AG04449 (cell line): ENCODE results near the gene VEGFD.

Experiments
- CTCF ChIA-PET: fragments of 350-600 bp; formaldehyde crosslinking; extraction: SDS; loops from one replicate; lab custom pipeline; 2021; ENCODE audit warnings: antibody characterized with exemption; lab: Yijun Ruan, JAX
- POLR2A ChIA-PET: fragments of 400-600, 350-600 bp; formaldehyde crosslinking; extraction: SDS; loops from one replicate; lab custom pipeline; 2020; ENCODE audit warnings: antibody characterized with exemption, inconsistent platforms; lab: Yijun Ruan, JAX
- DNase-seq: peaks from one replicate; pipeline ENCODE4 v3.0.0-alpha.2; 2010; ENCODE audit warnings: low read depth, low spot score
- H3K4me3 ChIP-seq: 2 replicates; pipeline ENCODE4 v1.5.1; 2011; ENCODE audit warnings: low read depth, mild to moderate bottlenecking, control low read depth, low read length
- CTCF ChIP-seq: IDR thresholded peaks from one replicate; pipeline ENCODE4 v1.5.1; 2011; ENCODE audit warnings: mild to moderate bottlenecking, moderate library complexity, low read length, control low read depth, inconsistent platforms; ENCODE audit not compliant: insufficient read depth; ENCODE audit errors: missing control alignments

Gene VEGFD

GRCh38 chrX:15350329-15350996 lies 33.8 kb downstream of the VEGFD start:
- no peak for TF ChIP-seq CTCF
- H3K4me3 ChIP-seq = no peak overlapping the region
- CTCF ChIA-PET = interaction anchor here (1.8 to 11.6 kb wide), 9 partner anchors 8 to 162 kb away, joined by 7 to 309 read pairs (median 12); no protein-coding TSS in a partner anchor
- POLR2A ChIA-PET = no interaction called here
- DNase-seq = no peak

- POLR2A ChIA-PET = no interaction called here
- CTCF ChIA-PET = interaction anchor here (0.9 to 11.6 kb wide), 23 partner anchors 9 to 216 kb away, joined by 3 to 309 read pairs (median 7); no protein-coding TSS in a partner anchor
- peak; percentile 20 for TF ChIP-seq CTCF
- no peak overlapping the region for H3K4me3 ChIP-seq
- DNase-seq = no peak
These were observed 35.2 kb downstream of the VEGFD start for GRCh38 chrX:15349046-15349445.

GRCh38 chrX:15345976-15346375 lies 38.2 kb downstream of the VEGFD start:
- no peak overlapping the region for H3K4me3 ChIP-seq
- POLR2A ChIA-PET = no interaction called here
- DNase-seq = no peak
- CTCF ChIA-PET = interaction anchor here (11.6 kb wide), 1 partner anchor 122 kb away, joined by 309 read pairs; no protein-coding TSS in a partner anchor
- TF ChIP-seq CTCF = no peak

- ChIA-PET POLR2A (no interaction called here), CTCF (no interaction called here)
- no peak for TF ChIP-seq CTCF
- no peak overlapping the region for H3K4me3 ChIP-seq
- DNase-seq = no peak
These were observed 40.1 kb downstream of the VEGFD start for GRCh38 chrX:15344106-15344505.

GRCh38 chrX:15343075-15343476 lies 41.1 kb downstream of the VEGFD start:
- no peak overlapping the region for H3K4me3 ChIP-seq
- POLR2A ChIA-PET = no interaction called here
- CTCF ChIA-PET = interaction anchor here (1.1 to 1.3 kb wide), 2 partner anchors 124 to 127 kb away, joined by 5 to 7 read pairs; no protein-coding TSS in a partner anchor
- TF ChIP-seq CTCF = no peak
- no peak for DNase-seq

DNA sequence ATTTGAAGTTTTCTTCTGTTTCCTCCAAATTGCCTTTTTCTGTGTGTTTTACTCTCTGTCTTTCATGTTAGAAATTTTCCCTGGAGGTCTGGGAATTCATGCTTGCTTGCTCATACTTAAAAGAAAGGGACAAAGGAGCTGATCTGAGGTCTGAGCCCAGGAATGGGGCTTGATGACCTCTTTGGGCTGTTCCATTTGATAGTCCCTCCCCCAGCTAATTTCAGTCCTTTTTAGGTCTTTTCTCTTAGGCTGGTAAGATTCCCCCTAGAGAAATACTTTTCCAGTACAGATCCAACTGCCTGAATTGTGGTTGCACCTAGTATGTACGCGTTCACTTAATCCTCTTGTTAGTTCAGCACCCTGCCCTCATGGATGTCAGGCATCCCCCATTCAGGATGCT lies 43.3 kb downstream of the VEGFD start:
- no peak for TF ChIP-seq CTCF
- no peak for DNase-seq
- CTCF ChIA-PET = no interaction called here
- H3K4me3 ChIP-seq = no peak overlapping the region
- POLR2A ChIA-PET = no interaction called here
